Esophagus squamous epithelium (tissue), 4 donors: ENCODE measurements around the gene XCR1.

Experiments used
- CTCF ChIP-seq, 6 experiments: fragments of 450-650 bp in 4 of 6; fragments of 200-600 bp in 2 of 6; sonication (generic) in 2 of 6; IDR thresholded peaks; one replicate each; pipeline ENCODE4 v1.5.1; 2016 to 2019; ENCODE audit warnings: antibody characterized with exemption in 6 of 6, mild to moderate bottlenecking in 4 of 6, moderate library complexity in 4 of 6
- POLR2A ChIP-seq, 4 donors: fragments of 450-650 bp; IDR thresholded peaks; one replicate each; pipeline ENCODE4 v1.6.1; 2017; ENCODE audit warnings: antibody characterized with exemption in 4 of 4, mild to moderate bottlenecking in 4 of 4, moderate library complexity in 3 of 4

- no peak for TF ChIP-seq CTCF (IDR thresholded peaks at IDR 0.05)
- no peak for TF ChIP-seq POLR2A (IDR thresholded peaks at IDR 0.05)
Observed at GRCh38 chr3:45969116-45969515, 58.2 kb downstream of the XCR1 start.
